Measurements from ENCODE around the gene ZNF550. TPM values are rescaled to one million over a fixed set of nuclear protein-coding genes. Genes with fewer than 3 reads are reported as not detected.
"Not testable (repeated sequence)": the region's sequence is repeated elsewhere in the genome, so short reads cannot be mapped to it uniquely, and the experiment has no call there.

The ZNF550 gene
- total and polyA plus RNA-seq, 9 donors: 6.7 to 17.1 (median 10.8) TPM

- no peak for TF ChIP-seq POLR2A (IDR thresholded peaks at IDR 0.05)
- TF ChIP-seq EP300 (IDR thresholded peaks at IDR 0.05): no peak
- TF ChIP-seq CTCF (IDR thresholded peaks at IDR 0.05): no peak
- no peak overlapping the region for H3K27ac ChIP-seq
- intact Hi-C loops (cut with DNase I): no loop called here
Measured at GRCh38 chr19:57557659-57558058, 2.0 kb downstream of the ZNF550 start.

GRCh38 chr19:57552432-57552831, 7.2 kb downstream of the ZNF550 start:
- peaks cover 7 to 83% of the 10 kb centered on the region in 2 donors for H3K9me3 ChIP-seq
- intact Hi-C loops (cut with DNase I): no loop called here
- no peaks in the 10 kb centered on the region for H3K4me1 ChIP-seq (ENCODE audit: insufficient read depth)
- H3K36me3 ChIP-seq: no peaks in the 10 kb centered on the region
- H3K27me3 ChIP-seq: no peaks in the 10 kb centered on the region
- no peak for DNase-seq
- no peak overlapping the region for H3K4me3 ChIP-seq
- 97 to 100% (median 97%) methylated on average over 2 of the region's 2 CpGs for WGBS, 3 donors
- TF ChIP-seq CTCF (IDR thresholded peaks at IDR 0.05) (no peak), EP300 (IDR thresholded peaks at IDR 0.05) (no peak), POLR2A (IDR thresholded peaks at IDR 0.05) (no peak)
- no peak overlapping the region for H3K27ac ChIP-seq

More at GRCh38 chr19:57557659-57558058, 2.0 kb downstream of the ZNF550 start:
- WGBS, 3 donors: 89 to 95% (median 92%) methylated on average over 5 of the region's 5 CpGs
- peaks cover 6% of the 10 kb centered on the region for H3K4me1 ChIP-seq (ENCODE audit: insufficient read depth)
- peaks cover 0 to 41% of the 10 kb centered on the region in 2 donors for H3K9me3 ChIP-seq
- DNase-seq: no peak
- H3K4me3 ChIP-seq: no peak overlapping the region
- no peaks in the 10 kb centered on the region for H3K36me3 ChIP-seq
- no peaks in the 10 kb centered on the region for H3K27me3 ChIP-seq

DNA sequence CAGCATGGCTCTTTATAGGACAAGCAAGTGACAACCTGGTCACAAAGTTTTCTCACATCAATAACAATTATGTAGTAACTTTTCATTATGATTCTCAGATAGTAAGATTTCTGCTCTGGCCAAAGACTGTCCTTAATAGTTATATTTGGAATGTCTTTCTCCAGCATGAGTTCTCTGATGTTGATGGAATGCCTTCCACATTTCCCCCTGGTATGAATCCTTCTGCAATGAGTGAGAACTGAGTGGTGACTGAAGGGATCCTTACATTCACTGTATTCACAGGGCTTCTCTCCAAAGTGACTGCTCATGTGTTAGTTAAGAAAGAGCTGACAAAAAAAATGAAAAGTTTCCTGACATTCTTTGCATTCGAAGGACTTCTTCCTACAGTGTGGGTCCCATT, 13.2 kb downstream of the ZNF550 start:
- Histone ChIP-seq H3K4me3 (no peak overlapping the region), H3K9me3 (peaks cover 20 to 80% of the 10 kb centered on the region in 2 donors), H3K27me3 (no peaks in the 10 kb centered on the region), H3K36me3 (no peaks in the 10 kb centered on the region), H3K27ac (no peak overlapping the region), H3K4me1 (ENCODE audit: insufficient read depth) (no peaks in the 10 kb centered on the region)
- DNase-seq: no peak
- intact Hi-C loops (cut with DNase I): no loop called here
- TF ChIP-seq CTCF (IDR thresholded peaks at IDR 0.05) (no peak), POLR2A (IDR thresholded peaks at IDR 0.05) (no peak), EP300 (IDR thresholded peaks at IDR 0.05) (no peak)
- 96 to 100% (median 96%) methylated on average over 1 of the region's 1 CpG for WGBS, 3 donors

- no peak overlapping the region for H3K27ac ChIP-seq
- no peaks in the 10 kb centered on the region for H3K27me3 ChIP-seq
- peaks cover 30 to 82% of the 10 kb centered on the region in 2 donors for H3K9me3 ChIP-seq
- no peak overlapping the region for H3K4me3 ChIP-seq
- no peak for DNase-seq
- H3K36me3 ChIP-seq: peaks cover 10% of the 10 kb centered on the region
- H3K4me1 ChIP-seq (ENCODE audit: insufficient read depth): no peaks in the 10 kb centered on the region
- WGBS, 3 donors: 97 to 98% (median 98%) methylated on average over 7 of the region's 7 CpGs
- intact Hi-C loops (cut with DNase I): no loop called here
- no peak for TF ChIP-seq EP300 (IDR thresholded peaks at IDR 0.05)
Measured at GRCh38 chr19:57537953-57538547, 21.6 kb downstream of the ZNF550 start.

DNA sequence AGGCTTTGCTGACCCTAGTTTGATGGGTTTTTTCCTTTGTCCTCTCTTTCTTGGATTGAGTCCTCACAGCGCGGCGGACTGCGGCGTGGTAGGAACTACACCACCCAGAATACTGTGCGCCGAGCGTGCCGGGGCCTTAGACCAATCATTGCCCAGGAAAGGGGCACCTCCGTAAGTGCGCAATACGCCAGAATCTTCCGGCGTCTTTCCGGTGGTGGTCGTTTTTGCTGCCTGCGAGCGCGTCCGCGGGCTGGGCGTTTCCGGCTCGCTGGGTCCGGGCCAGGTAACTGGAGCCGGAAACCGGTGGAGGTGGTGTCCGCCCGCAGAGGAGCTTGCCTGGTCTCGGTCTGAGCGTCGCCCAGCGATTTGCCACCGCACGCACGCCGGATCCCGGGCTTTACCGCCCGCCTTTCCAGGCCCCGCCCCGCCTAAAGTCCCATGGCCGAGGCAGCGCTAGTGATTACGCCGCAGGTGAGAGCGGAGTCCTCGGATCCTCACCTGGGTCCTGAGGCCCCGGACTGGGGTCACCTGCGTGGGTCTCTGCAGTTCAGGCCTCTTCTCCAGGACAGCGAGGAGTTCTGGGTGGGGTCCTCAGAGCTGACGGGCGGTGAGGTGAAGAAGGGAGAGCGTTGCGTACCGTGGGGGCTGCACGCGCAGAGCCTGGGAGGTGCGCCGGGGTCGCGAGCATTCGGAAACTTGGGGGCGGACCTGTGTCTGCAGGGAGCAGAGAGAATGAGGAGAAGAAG, 32.4 kb downstream of the ZNF550 start, which contains the start of gene ZNF549:
Gene ZNF549, plus strand, starts transcription at position 221 of the 746 bp plus-strand sequence. Its CDS starts 218 bp downstream, at position 439.
- Histone ChIP-seq H3K9me3 (peaks cover 3 to 23% of the 10 kb centered on the region in 2 donors), H3K27me3 (no peaks in the 10 kb centered on the region), H3K36me3 (no peaks in the 10 kb centered on the region), H3K4me3 (peak within 1 kb of the TSS; percentile 78), H3K4me1 (ENCODE audit: insufficient read depth) (peaks cover 6% of the 10 kb centered on the region), H3K27ac (peak within 1 kb of the TSS; percentile 46 to 58)
- 1 to 3% (median 2%) methylated on average over 58 to 64 of the region's 64 CpGs for WGBS, 3 donors
- TF ChIP-seq EP300 (IDR thresholded peaks at IDR 0.05): no peak
- TF ChIP-seq POLR2A (IDR thresholded peaks at IDR 0.05): peak; percentile 21
- intact Hi-C loops (cut with DNase I): no loop called here
- peak; percentile 89 to 92 (median 91) for DNase-seq

- H3K36me3 ChIP-seq; H3K4me3 ChIP-seq; H3K27me3 ChIP-seq; DNase-seq; H3K27ac ChIP-seq; H3K4me1 ChIP-seq (ENCODE audit: insufficient read depth); intact Hi-C loops (cut with DNase I): not testable (repeated sequence)
- peaks cover 0 to 20% of the 10 kb centered on the region in 2 donors for H3K9me3 ChIP-seq
- 78 to 86% (median 85%) methylated on average over 4 of the region's 4 CpGs for WGBS, 3 donors
Measured at GRCh38 chr19:57518021-57518420, 41.6 kb downstream of the ZNF550 start.

Measured in ovary (tissue), 9 donors.